Adrenal gland (tissue), 5 donors: ENCODE measurements around the gene VPS8.

Experiments
- CTCF ChIP-seq, 6 experiments: fragments of 450-650 bp in 4 of 6; fragments of 200-600 bp in 2 of 6; sonication (generic) in 1 of 6; IDR thresholded peaks; 1 replicate in 5 of 6; 2 replicates in 1 of 6; pipeline versions ENCODE4 v1.5.1 to v1.8.0; 2016 to 2021; ENCODE audit warnings: antibody characterized with exemption in 6 of 6, mild to moderate bottlenecking in 2 of 6, moderate library complexity in 1 of 6
- POLR2A ChIP-seq, 2 donors: fragments of 450-650 bp; IDR thresholded peaks; one replicate each; pipeline ENCODE4 v1.6.1; 2017; ENCODE audit warnings: antibody characterized with exemption in 2 of 2, mild to moderate bottlenecking in 2 of 2, moderate library complexity in 1 of 2
- donor health status: DM: no; HTN: no; CAD: no.

- TF ChIP-seq CTCF (IDR thresholded peaks at IDR 0.05): no peak
- TF ChIP-seq POLR2A (IDR thresholded peaks at IDR 0.05): no peak
Observed at GRCh38 chr3:185049710-185050109, 237.7 kb downstream of the VPS8 start.
